Endothelial cell of umbilical vein (primary cell): ENCODE measurements around the gene HSPA12A.

ENCODE experiments used
- CTCF ChIP-seq, 2 donors: IDR thresholded peaks; 1 replicate in 1 of 2; 2 replicates in 1 of 2; pipeline ENCODE4 v1.5.1; 2011; ENCODE audit warnings: low read length in 2 of 2, mild to moderate bottlenecking in 2 of 2, moderate library complexity in 2 of 2, control low read depth in 1 of 2, inconsistent platforms in 1 of 2, low read depth in 1 of 2; ENCODE audit not compliant: insufficient read depth in 1 of 2; ENCODE audit errors: extremely low read depth in 1 of 2
- EZH2 ChIP-seq: IDR thresholded peaks from 2 replicates; pipeline ENCODE4 v1.6.1; 2012; ENCODE audit warnings: borderline replicate concordance, low read depth, mild to moderate bottlenecking, moderate library complexity, low read length, inconsistent platforms; ENCODE audit not compliant: severe bottlenecking
- FOS ChIP-seq: IDR thresholded peaks from 2 replicates; pipeline ENCODE4 v1.6.1; 2011; ENCODE audit warnings: mild to moderate bottlenecking, low read length, moderate library complexity, borderline replicate concordance; ENCODE audit not compliant: insufficient read depth
- GATA2 ChIP-seq: IDR thresholded peaks from 2 replicates; pipeline ENCODE4 v1.7.0; 2011; ENCODE audit warnings: low read depth, mild to moderate bottlenecking, moderate library complexity, mixed read lengths, low read length; ENCODE audit not compliant: insufficient read length, insufficient read depth
- JUN ChIP-seq: IDR thresholded peaks from 2 replicates; pipeline ENCODE4 v1.6.1; 2011; ENCODE audit warnings: borderline replicate concordance, low read depth; ENCODE audit not compliant: insufficient read length, insufficient read depth
- MAX ChIP-seq: IDR thresholded peaks from 2 replicates; pipeline ENCODE4 v1.6.1; 2011; ENCODE audit not compliant: insufficient read depth, insufficient read length
- MYC ChIP-seq: IDR thresholded peaks from one replicate; pipeline ENCODE4 v1.6.1; 2011; ENCODE audit warnings: mild to moderate bottlenecking, low read depth, low read length
- POLR2A ChIP-seq: IDR thresholded peaks from 2 replicates; pipeline ENCODE4 v1.6.1; 2012; ENCODE audit warnings: low read depth, mild to moderate bottlenecking, control low read depth, low read length
- POLR2AphosphoS5 ChIP-seq: IDR thresholded peaks from 2 replicates; pipeline ENCODE4 v1.6.1; 2012; ENCODE audit warnings: low read depth, mild to moderate bottlenecking, control low read depth, low read length, moderate library complexity; ENCODE audit not compliant: insufficient read depth

- TF ChIP-seq POLR2A (no peak), CTCF (IDR thresholded peaks at IDR 0.05; ENCODE audit: extremely low read depth in 1 of 2, insufficient read depth in 1 of 2, low read depth in 1 of 2, low read length in 2 of 2) (no peak), MAX (no peak), EZH2 (no peak), FOS (no peak), POLR2AphosphoS5 (no peak), MYC (no peak), JUN (no peak), GATA2 (no peak)
Measured at GRCh38 chr10:116756277-116756676, 13.9 kb upstream of the HSPA12A start.
